HepG2 (cell line): ENCODE data around the gene SOCS3. TPM values are rescaled to one million over a fixed set of nuclear protein-coding genes. Genes with fewer than 3 reads are reported as not detected.
A peak's percentile ranks its signal among the peaks of the same experiment; 100 is the strongest.

Experiments
- BRF2 ChIP-seq: sonication (generic); formaldehyde crosslinking; IDR thresholded peaks from 2 replicates; pipeline ENCODE4 v1.8.1; 2022; ENCODE audit warnings: mild to moderate bottlenecking, missing genetic modification reagents
- GLMP ChIP-seq: sonication (generic); formaldehyde crosslinking; IDR thresholded peaks from 2 replicates; pipeline ENCODE4 v1.9.0; 2021; ENCODE audit warnings: missing genetic modification reagents, mild to moderate bottlenecking, borderline replicate concordance
- IKZF1 ChIP-seq: fragments of 450-650 bp; IDR thresholded peaks from 2 replicates; pipeline ENCODE4 v1.7.1; 2016
- MLX ChIP-seq: IDR thresholded peaks from 2 replicates; pipeline ENCODE4 v1.6.1; 2016
- NFIB ChIP-seq: sonication (generic); formaldehyde crosslinking; IDR thresholded peaks from 2 replicates; pipeline ENCODE4 v1.9.0; 2021; ENCODE audit warnings: missing genetic modification reagents, mild to moderate bottlenecking, borderline replicate concordance
- NFKBIZ ChIP-seq: IDR thresholded peaks from 2 replicates; pipeline ENCODE4 v1.6.1; 2018; ENCODE audit warnings: missing genetic modification reagents, missing compliant biosample characterization
- PATZ1 ChIP-seq: sonication (generic); formaldehyde crosslinking; IDR thresholded peaks from 2 replicates; pipeline ENCODE4 v1.4.0; 2020; ENCODE audit warnings: missing genetic modification reagents
- REPIN1 ChIP-seq: sonication (generic); formaldehyde crosslinking; IDR thresholded peaks from 2 replicates; pipeline ENCODE4 v1.8.0; 2022; ENCODE audit warnings: missing genetic modification reagents, low read depth, mild to moderate bottlenecking, borderline replicate concordance
- TEAD3 ChIP-seq: optimal IDR thresholded peaks from 2 replicates; pipeline ENCODE3; 2016; ENCODE audit warnings: borderline replicate concordance
- ZBTB7B ChIP-seq: sonication (generic); formaldehyde crosslinking; IDR thresholded peaks from 2 replicates; pipeline ENCODE4 v1.4.0; 2020; ENCODE audit warnings: missing genetic modification reagents
- ZNF260 ChIP-seq: sonication (generic); formaldehyde crosslinking; IDR thresholded peaks from 2 replicates; pipeline ENCODE4 v1.4.0; 2020; ENCODE audit warnings: missing genetic modification reagents, low read depth, mild to moderate bottlenecking, borderline replicate concordance
- ZNF670 ChIP-seq: sonication (generic); formaldehyde crosslinking; IDR thresholded peaks from 2 replicates; pipeline ENCODE4 v1.8.0; 2022; ENCODE audit warnings: mild to moderate bottlenecking, missing genetic modification reagents, borderline replicate concordance
- polyA plus RNA-seq, 8 experiments: library from polyadenylated mRNA; depleted of rRNA in 3 of 8; stranded (reverse) in 7 of 8; unstranded in 1 of 8; fragments of >200 nt; fragmentation: Illumina TruSeq in 4 of 8; extraction: Trizol in 4 of 8; gene quantifications; 2 replicates each; pipeline versions ENCODE4 v1.2.1 to v1.2.3, GENCODE V29; 2011 to 2016; ENCODE audit warnings: low read depth in 4 of 8, missing spikeins in 1 of 8, mixed read lengths in 1 of 8; ENCODE audit not compliant: insufficient read depth in 1 of 8
- total RNA-seq, 5 experiments: library from RNA; depleted of rRNA; stranded (reverse); fragments of >200 nt; fragmentation: Illumina TruSeq; extraction: Trizol; gene quantifications; 2 replicates each; pipeline ENCODE4 v1.2.3, GENCODE V29; 2016; ENCODE audit warnings: low read depth in 1 of 5

The SOCS3 gene
- total and polyA plus RNA-seq, 2 of the 13 experiments (the other 11 are each of a cell fraction or from before 2014, with no cell fraction given): 0.77 to 2.4 TPM

- no peak for TF ChIP-seq NFIB (CRISPR knock-in tag)
- TF ChIP-seq NFKBIZ (CRISPR knock-in tag): no peak
- TF ChIP-seq PATZ1 (CRISPR knock-in tag): peak; percentile 68
- no peak for TF ChIP-seq GLMP (CRISPR knock-in tag)
- TF ChIP-seq ZNF670 (CRISPR knock-in tag): 0 out of 2 replicates have a peak, but pooled peaks have one; percentile 46
- peak; percentile 79 for TF ChIP-seq TEAD3 (CRISPR knock-in tag)
- TF ChIP-seq ZBTB7B (CRISPR knock-in tag): peak; percentile 34; the same call in 1 of the 2 replicates
- no peak for TF ChIP-seq ZNF260 (CRISPR knock-in tag)
- TF ChIP-seq BRF2 (CRISPR knock-in tag): no peak
- no peak for TF ChIP-seq IKZF1
- no peak for TF ChIP-seq REPIN1 (CRISPR knock-in tag)
- no peak for TF ChIP-seq MLX (CRISPR knock-in tag)
These were observed 5.8 kb upstream of the SOCS3 start (continued) for GRCh38 chr17:78365561-78366108.
